Cardiac muscle cell (in vitro differentiated cells and primary cell): ENCODE results near the gene ZNF385D. TPM values are rescaled to one million over a fixed set of nuclear protein-coding genes. Genes with fewer than 3 reads are reported as not detected.
A peak's percentile ranks its signal among the peaks of the same experiment; 100 is the strongest.

Source experiments
- DNase-seq, 2 donors: peaks; one replicate each; pipeline versions ENCODE4 v3.0.0 to v3.0.0-alpha.2; 2010 to 2017; ENCODE audit warnings: low read depth in 1 of 2, low spot score in 1 of 2
- H3K27ac ChIP-seq: fragments of 200-600 bp; sonication (generic); 2 replicates; pipeline ENCODE4 v1.5.1; 2016
- H3K27me3 ChIP-seq: fragments of 200-600 bp; sonication (generic); 2 replicates; pipeline ENCODE4 v1.6.0; 2016; ENCODE audit warnings: control low read depth
- H3K36me3 ChIP-seq: fragments of 200-600 bp; sonication (generic); 2 replicates; pipeline ENCODE4 v1.5.1; 2016; ENCODE audit warnings: control low read depth
- H3K4me1 ChIP-seq: fragments of 200-600 bp; sonication (generic); 2 replicates; pipeline ENCODE4 v1.8.1; 2017; ENCODE audit warnings: low read depth, mild to moderate bottlenecking, mixed run types
- H3K4me3 ChIP-seq: fragments of 200-600 bp; sonication (generic); 2 replicates; pipeline ENCODE4 v1.5.1; 2016; ENCODE audit warnings: mild to moderate bottlenecking
- H3K9me3 ChIP-seq: fragments of 200-600 bp; sonication (generic); 2 replicates; pipeline ENCODE4 v1.5.1; 2017; ENCODE audit warnings: low read depth, mild to moderate bottlenecking, control low read depth
- polyA plus RNA-seq: library from polyadenylated mRNA; unstranded; fragments of >200 nt; fragmentation: Nextera tagmentation; extraction: Ambion mirVana; gene quantifications from 2 replicates; pipeline ENCODE4 v1.2.1, GENCODE V29; 2016
- total RNA-seq: library from RNA; depleted of rRNA; stranded (reverse); fragments of >200 nt; gene quantifications from 2 replicates; pipeline ENCODE4 v1.2.3, GENCODE V29; 2016
- TF ChIP-seq, protein P1 (sequence below): IDR thresholded peaks from 2 replicates; pipeline ENCODE4 v1.5.1; 2012; ENCODE audit warnings: low read depth, mild to moderate bottlenecking, low read length

Gene ZNF385D
- total and polyA plus RNA-seq, 2 experiments from 2014 or later: 1.3 to 10.6 TPM

- Histone ChIP-seq H3K4me3 (no peak overlapping the region), H3K27me3 (no peaks in the 10 kb centered on the region), H3K36me3 (no peaks in the 10 kb centered on the region), H3K4me1 (no peaks in the 10 kb centered on the region), H3K27ac (no peak overlapping the region), H3K9me3 (no peaks in the 10 kb centered on the region)
- TF ChIP-seq, protein P1, sequence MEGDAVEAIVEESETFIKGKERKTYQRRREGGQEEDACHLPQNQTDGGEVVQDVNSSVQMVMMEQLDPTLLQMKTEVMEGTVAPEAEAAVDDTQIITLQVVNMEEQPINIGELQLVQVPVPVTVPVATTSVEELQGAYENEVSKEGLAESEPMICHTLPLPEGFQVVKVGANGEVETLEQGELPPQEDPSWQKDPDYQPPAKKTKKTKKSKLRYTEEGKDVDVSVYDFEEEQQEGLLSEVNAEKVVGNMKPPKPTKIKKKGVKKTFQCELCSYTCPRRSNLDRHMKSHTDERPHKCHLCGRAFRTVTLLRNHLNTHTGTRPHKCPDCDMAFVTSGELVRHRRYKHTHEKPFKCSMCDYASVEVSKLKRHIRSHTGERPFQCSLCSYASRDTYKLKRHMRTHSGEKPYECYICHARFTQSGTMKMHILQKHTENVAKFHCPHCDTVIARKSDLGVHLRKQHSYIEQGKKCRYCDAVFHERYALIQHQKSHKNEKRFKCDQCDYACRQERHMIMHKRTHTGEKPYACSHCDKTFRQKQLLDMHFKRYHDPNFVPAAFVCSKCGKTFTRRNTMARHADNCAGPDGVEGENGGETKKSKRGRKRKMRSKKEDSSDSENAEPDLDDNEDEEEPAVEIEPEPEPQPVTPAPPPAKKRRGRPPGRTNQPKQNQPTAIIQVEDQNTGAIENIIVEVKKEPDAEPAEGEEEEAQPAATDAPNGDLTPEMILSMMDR: no peak
- no peak for DNase-seq
Observed at GRCh38 chr3:21484828-21485144, 266.2 kb downstream of the ZNF385D start.

DNA sequence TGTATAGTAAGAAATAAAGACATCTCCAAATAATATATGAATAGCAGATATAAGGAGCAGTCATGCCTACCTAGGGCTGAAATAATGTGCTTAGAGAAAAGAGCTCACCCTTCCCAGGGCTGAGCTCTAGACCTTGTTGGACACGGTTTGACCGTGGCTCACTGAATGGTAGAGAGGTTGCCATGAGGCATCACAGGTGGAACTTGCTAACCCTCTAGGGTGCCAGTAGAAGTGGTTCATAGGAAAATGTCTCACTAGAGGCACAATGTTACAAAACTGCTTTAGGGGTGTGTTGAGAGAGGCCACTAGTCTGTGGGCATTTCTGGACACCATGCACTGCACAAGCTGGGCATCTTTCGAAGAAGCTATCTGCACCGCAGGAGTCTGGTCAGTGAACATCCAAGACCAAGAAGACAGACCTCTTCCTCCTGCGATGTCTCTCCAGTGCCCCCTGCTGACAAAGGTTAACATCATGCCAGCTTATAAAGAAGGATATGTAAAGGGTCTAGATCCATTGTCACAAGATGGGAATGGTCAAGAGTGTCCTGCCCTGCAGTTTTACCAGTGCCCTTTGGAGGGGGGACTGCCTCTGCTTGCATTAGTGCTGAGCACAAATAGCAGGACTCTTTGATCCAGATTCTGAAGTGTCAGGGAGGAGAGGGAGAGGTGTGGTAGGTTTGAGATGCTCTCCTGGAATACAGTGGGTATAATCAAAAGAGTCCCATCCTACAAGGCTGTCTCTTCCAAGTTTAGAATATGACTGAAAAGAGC is 266.8 kb downstream of the ZNF385D start:
- no peaks in the 10 kb centered on the region for H3K9me3 ChIP-seq

DNA sequence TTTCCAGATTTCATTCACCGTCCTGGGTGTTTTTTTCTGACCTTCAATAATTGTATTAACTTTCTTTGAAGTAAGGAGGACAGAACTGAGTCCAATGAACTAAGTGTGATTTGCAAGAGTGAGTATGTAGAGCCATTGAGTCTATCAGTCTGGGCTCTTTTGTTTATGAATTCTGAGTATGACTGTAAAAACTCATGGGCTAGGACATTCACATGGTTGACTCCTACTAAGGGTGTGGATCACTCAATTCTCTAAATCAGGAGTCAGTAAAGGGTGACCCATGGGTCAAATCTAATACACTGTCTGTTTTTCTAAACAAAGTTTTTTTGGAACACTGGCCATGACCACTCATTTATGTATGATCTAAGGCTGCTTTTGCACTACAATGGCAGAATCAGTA is 269.0 kb downstream of the ZNF385D start:
- H3K27me3 ChIP-seq: no peaks in the 10 kb centered on the region
- H3K36me3 ChIP-seq: no peaks in the 10 kb centered on the region
- DNase-seq: no peak
- H3K4me1 ChIP-seq: no peaks in the 10 kb centered on the region
- no peak overlapping the region for H3K4me3 ChIP-seq
- H3K9me3 ChIP-seq: no peaks in the 10 kb centered on the region
- no peak overlapping the region for H3K27ac ChIP-seq
- TF ChIP-seq, protein P1: no peak

More for the DNA sequence above, 266.8 kb downstream of the ZNF385D start:
- H3K4me3 ChIP-seq: no peak overlapping the region
- no peaks in the 10 kb centered on the region for H3K27me3 ChIP-seq
- H3K4me1 ChIP-seq: no peaks in the 10 kb centered on the region
- TF ChIP-seq, protein P1: peak; percentile 89
- no peaks in the 10 kb centered on the region for H3K36me3 ChIP-seq
- peak; percentile 75 to 89 for DNase-seq
- no peak overlapping the region for H3K27ac ChIP-seq

- Histone ChIP-seq H3K27ac (no peak overlapping the region), H3K9me3 (no peaks in the 10 kb centered on the region), H3K4me3 (no peak overlapping the region), H3K27me3 (no peaks in the 10 kb centered on the region), H3K4me1 (no peaks in the 10 kb centered on the region), H3K36me3 (no peaks in the 10 kb centered on the region)
- DNase-seq: no peak
- TF ChIP-seq, protein P1: no peak
Observed at GRCh38 chr3:21477541-21478288, 273.3 kb downstream of the ZNF385D start.

GRCh38 chr3:21466476-21466875 is 284.5 kb downstream of the ZNF385D start:
- Histone ChIP-seq H3K9me3 (no peaks in the 10 kb centered on the region), H3K36me3 (no peaks in the 10 kb centered on the region), H3K27ac (no peak overlapping the region), H3K4me1 (no peaks in the 10 kb centered on the region), H3K27me3 (no peaks in the 10 kb centered on the region), H3K4me3 (no peak overlapping the region)
- DNase-seq: no peak
- TF ChIP-seq, protein P1: no peak
